H1 (cell line): Measurements from ENCODE around the gene NEGR1. TPM values are rescaled to one million over a fixed set of nuclear protein-coding genes. Genes with fewer than 3 reads are reported as not detected.

ENCODE experiments used
- BACH1 ChIP-seq: IDR thresholded peaks from 2 replicates; pipeline ENCODE4 v1.6.1; 2012; ENCODE audit warnings: low read length, improper control_type of control experiment
- CHD7 ChIP-seq: fragments of 300-600 bp; sonication (generic); IDR thresholded peaks from 2 replicates; pipeline ENCODE4 v1.7.1; 2012; ENCODE audit warnings: low read length, moderate library complexity, mild to moderate bottlenecking, inconsistent platforms; ENCODE audit not compliant: insufficient replicate concordance
- SIRT6 ChIP-seq: IDR thresholded peaks from one replicate; pipeline ENCODE4 v1.7.1; 2012; ENCODE audit warnings: low read length, inconsistent platforms
- SIX5 ChIP-seq: IDR thresholded peaks from 2 replicates; pipeline ENCODE4 v1.6.1; 2011; ENCODE audit warnings: mild to moderate bottlenecking, low read depth, low read length
- SP4 ChIP-seq: IDR thresholded peaks from 2 replicates; pipeline ENCODE4 v1.6.1; 2012; ENCODE audit warnings: low read length, inconsistent platforms
- TAF1 ChIP-seq: IDR thresholded peaks from 2 replicates; pipeline ENCODE4 v1.6.1; 2011; ENCODE audit warnings: mild to moderate bottlenecking, low read depth, low read length
- TAF7 ChIP-seq: optimal IDR thresholded peaks from 2 replicates; pipeline ENCODE3; 2011; ENCODE audit warnings: low read depth, mild to moderate bottlenecking, inconsistent platforms, low read length, moderate library complexity, borderline replicate concordance
- ZNF274 ChIP-seq: IDR thresholded peaks from 2 replicates; pipeline ENCODE4 v1.7.0; 2012; ENCODE audit warnings: low read length, borderline replicate concordance; ENCODE audit errors: extremely low read depth
- polyA plus RNA-seq, 7 experiments: library from polyadenylated mRNA; depleted of rRNA in 3 of 7; stranded (reverse) in 5 of 7; unstranded in 2 of 7; fragments of >200 nt in 5 of 7; fragments of 200-250 nt in 2 of 7; gene quantifications; 1 replicate in 5 of 7; 2 replicates in 1 of 7; 4 replicates in 1 of 7; pipeline versions ENCODE4 v1.2.1 to v1.2.3, GENCODE V29; 2011 to 2013; ENCODE audit warnings: missing spikeins in 2 of 7, mixed read lengths in 2 of 7
- total RNA-seq: library from RNA; stranded (reverse); fragmentation: NEBNext Ultra II Directional; extraction: Animal tissue kit (Norgen Biotek cat#: 25700); gene quantifications from 2 replicates; pipeline ENCODE4 v1.2.1, GENCODE V29; 2021

NEGR1 gene
- total and polyA plus RNA-seq, 2 of the 8 experiments (the other 6 are each of a cell fraction or from before 2014, with no cell fraction given): 0.71 to 1.3 TPM

- TF ChIP-seq CHD7: no peak
- TF ChIP-seq TAF7: no peak
- no peak for TF ChIP-seq ZNF274
- TF ChIP-seq SIX5: no peak
- TF ChIP-seq TAF1: no peak
- no peak for TF ChIP-seq SP4
- no peak for TF ChIP-seq SIRT6
- TF ChIP-seq BACH1: no peak
- TF ChIP-seq, all 59 proteins: peak for 0
Measured at GRCh38 chr1:71914626-71915025, 367.7 kb downstream of the NEGR1 start (continued).
